Measurements from ENCODE around the gene HLA-G. TPM values are rescaled to one million over a fixed set of nuclear protein-coding genes. Genes with fewer than 3 reads are reported as not detected.

Gene HLA-G
- total and polyA plus RNA-seq, 2 donors (not counting 3 experiments of a cell fraction or from before 2014, with no cell fraction given), result 0.24 TPM; not detected in 1

GRCh38 chr6:29793036-29793356 is 34.6 kb upstream of the HLA-G start:
- dilution Hi-C loops (cut with MboI; ENCODE audit: extremely low pct_ligation_motif_present, low sequenced_read_pairs), result loop anchor here (10.0 kb wide), 1 partner anchor 162 kb away; no protein-coding TSS in a partner anchor
- no peaks in the 10 kb centered on the region for H3K4me1 ChIP-seq (ENCODE audit: control insufficient read depth, extremely low read depth, insufficient read depth, low read length)
- POLR2A ChIA-PET, result no interaction called here
- no peaks in the 10 kb centered on the region for H3K9me1 ChIP-seq (replicated peaks; ENCODE audit: control insufficient read depth, extremely low read depth, insufficient read depth, low read length)
- H3K27me3 ChIP-seq (ENCODE audit: control insufficient read depth in 2 of 2, insufficient read depth in 2 of 2, low read length in 2 of 2), result peaks cover 32 to 59% of the 10 kb centered on the region in 2 experiments
- H3K4me2 ChIP-seq (ENCODE audit: insufficient read depth, low read length), result no peak overlapping the region
- H3K9me3 ChIP-seq (replicated peaks; ENCODE audit: control insufficient read depth, insufficient read depth, low read length), result no peaks in the 10 kb centered on the region
- FAIRE-seq (no peak), DNase-seq (ENCODE audit: low read depth, low spot score) (no peak)
- H3K36me3 ChIP-seq (ENCODE audit: control insufficient read depth in 2 of 2, extremely low read depth in 1 of 2, insufficient read depth in 2 of 2, low read length in 2 of 2), result no peaks in the 10 kb centered on the region
- no peaks in the 10 kb centered on the region for H3K79me2 ChIP-seq (ENCODE audit: control insufficient read depth, insufficient read depth, low read length)
- intact Hi-C loops (cut with micrococcal nuclease), result loop anchor here (5.0 kb wide), 1 partner anchor 41 kb away; no protein-coding TSS in a partner anchor
- CTCF ChIA-PET, result no interaction called here
- H3K27ac ChIP-seq (ENCODE audit: insufficient read depth, low read depth, low read length), result no peak overlapping the region
- TF ChIP-seq, protein P1, sequence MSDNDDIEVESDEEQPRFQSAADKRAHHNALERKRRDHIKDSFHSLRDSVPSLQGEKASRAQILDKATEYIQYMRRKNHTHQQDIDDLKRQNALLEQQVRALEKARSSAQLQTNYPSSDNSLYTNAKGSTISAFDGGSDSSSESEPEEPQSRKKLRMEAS (IDR thresholded peaks at IDR 0.05; ENCODE audit: insufficient read depth, insufficient read length), result no peak
- no peak overlapping the region for H3K4me3 ChIP-seq (replicated peaks in 1 of 3; ENCODE audit: insufficient read depth in 1 of 3, low read depth in 1 of 3, low read length in 3 of 3)
- no peak overlapping the region for H3K9ac ChIP-seq (replicated peaks; ENCODE audit: extremely low read depth, insufficient read depth, low read length)
- H4K20me1 ChIP-seq (replicated peaks; ENCODE audit: control insufficient read depth, extremely low read depth, insufficient read depth, low read length), result no peaks in the 10 kb centered on the region
- H2AFZ ChIP-seq (ENCODE audit: low read depth, low read length), result no peak overlapping the region
- BruUV-seq (replicated peaks), result no TSS peak

- H3K9ac ChIP-seq (replicated peaks; ENCODE audit: extremely low read depth, insufficient read depth, low read length), result no peak overlapping the region
- no TSS peak for BruUV-seq (replicated peaks)
- H2AFZ ChIP-seq (ENCODE audit: low read depth, low read length), result no peak overlapping the region
- no peaks in the 10 kb centered on the region for H3K9me1 ChIP-seq (replicated peaks; ENCODE audit: control insufficient read depth, extremely low read depth, insufficient read depth, low read length)
- CTCF ChIA-PET, result interaction anchor here (1.1 kb wide), 2 partner anchors 140 to 144 kb away, joined by 3 to 4 read pairs; no protein-coding TSS in a partner anchor
- H3K4me3 ChIP-seq (replicated peaks in 1 of 3; ENCODE audit: insufficient read depth in 1 of 3, low read depth in 1 of 3, low read length in 3 of 3), result no peak overlapping the region
- no peak overlapping the region for H3K27ac ChIP-seq (ENCODE audit: insufficient read depth, low read depth, low read length)
- dilution Hi-C loops (cut with MboI; ENCODE audit: extremely low pct_ligation_motif_present, low sequenced_read_pairs) (loop anchor here (10.0 kb wide), 1 partner anchor 161 kb away; no protein-coding TSS in a partner anchor), intact Hi-C loops (cut with micrococcal nuclease) (loop anchor here (5.0 kb wide), 1 partner anchor 41 kb away; no protein-coding TSS in a partner anchor)
- DNase-seq (ENCODE audit: low read depth, low spot score) (no peak), FAIRE-seq (no peak)
- TF ChIP-seq EZH2 (IDR thresholded peaks at IDR 0.05; ENCODE audit: borderline replicate concordance, low read depth, low read length, severe bottlenecking) (no peak), POLR2AphosphoS5 (IDR thresholded peaks at IDR 0.05; ENCODE audit: insufficient read depth, low read depth, low read length) (no peak), MYC (IDR thresholded peaks at IDR 0.05; ENCODE audit: low read depth, low read length) (no peak), GATA2 (IDR thresholded peaks at IDR 0.05; ENCODE audit: insufficient read depth, insufficient read length, low read depth, low read length) (no peak), FOS (IDR thresholded peaks at IDR 0.05; ENCODE audit: borderline replicate concordance, insufficient read depth, low read length) (no peak), JUN (IDR thresholded peaks at IDR 0.05; ENCODE audit: borderline replicate concordance, insufficient read depth, insufficient read length, low read depth) (no peak), POLR2A (IDR thresholded peaks at IDR 0.05; ENCODE audit: low read depth, low read length) (no peak)
- TF ChIP-seq, protein P2, sequence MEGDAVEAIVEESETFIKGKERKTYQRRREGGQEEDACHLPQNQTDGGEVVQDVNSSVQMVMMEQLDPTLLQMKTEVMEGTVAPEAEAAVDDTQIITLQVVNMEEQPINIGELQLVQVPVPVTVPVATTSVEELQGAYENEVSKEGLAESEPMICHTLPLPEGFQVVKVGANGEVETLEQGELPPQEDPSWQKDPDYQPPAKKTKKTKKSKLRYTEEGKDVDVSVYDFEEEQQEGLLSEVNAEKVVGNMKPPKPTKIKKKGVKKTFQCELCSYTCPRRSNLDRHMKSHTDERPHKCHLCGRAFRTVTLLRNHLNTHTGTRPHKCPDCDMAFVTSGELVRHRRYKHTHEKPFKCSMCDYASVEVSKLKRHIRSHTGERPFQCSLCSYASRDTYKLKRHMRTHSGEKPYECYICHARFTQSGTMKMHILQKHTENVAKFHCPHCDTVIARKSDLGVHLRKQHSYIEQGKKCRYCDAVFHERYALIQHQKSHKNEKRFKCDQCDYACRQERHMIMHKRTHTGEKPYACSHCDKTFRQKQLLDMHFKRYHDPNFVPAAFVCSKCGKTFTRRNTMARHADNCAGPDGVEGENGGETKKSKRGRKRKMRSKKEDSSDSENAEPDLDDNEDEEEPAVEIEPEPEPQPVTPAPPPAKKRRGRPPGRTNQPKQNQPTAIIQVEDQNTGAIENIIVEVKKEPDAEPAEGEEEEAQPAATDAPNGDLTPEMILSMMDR (IDR thresholded peaks at IDR 0.05; ENCODE audit: extremely low read depth in 1 of 2, insufficient read depth in 1 of 2, low read depth in 1 of 2, low read length in 2 of 2), result no peak
- TF ChIP-seq, protein P1 (IDR thresholded peaks at IDR 0.05; ENCODE audit: insufficient read depth, insufficient read length), result no peak
- H3K9me3 ChIP-seq (replicated peaks; ENCODE audit: control insufficient read depth, insufficient read depth, low read length), result no peaks in the 10 kb centered on the region
- no peaks in the 10 kb centered on the region for H4K20me1 ChIP-seq (replicated peaks; ENCODE audit: control insufficient read depth, extremely low read depth, insufficient read depth, low read length)
- H3K36me3 ChIP-seq (ENCODE audit: control insufficient read depth in 2 of 2, extremely low read depth in 1 of 2, insufficient read depth in 2 of 2, low read length in 2 of 2), result no peaks in the 10 kb centered on the region
- no peaks in the 10 kb centered on the region for H3K4me1 ChIP-seq (ENCODE audit: control insufficient read depth, extremely low read depth, insufficient read depth, low read length)
- POLR2A ChIA-PET, result no interaction called here
- H3K27me3 ChIP-seq (ENCODE audit: control insufficient read depth in 2 of 2, insufficient read depth in 2 of 2, low read length in 2 of 2), result peaks cover 32 to 59% of the 10 kb centered on the region in 2 experiments
- no peak overlapping the region for H3K4me2 ChIP-seq (ENCODE audit: insufficient read depth, low read length)
- no peaks in the 10 kb centered on the region for H3K79me2 ChIP-seq (ENCODE audit: control insufficient read depth, insufficient read depth, low read length)
These were observed 33.8 kb upstream of the HLA-G start for GRCh38 chr6:29793796-29794195.

Data from endothelial cell of umbilical vein (primary cell).